ENCODE data around the gene ZNF319. TPM values are rescaled to one million over a fixed set of nuclear protein-coding genes. Genes with fewer than 3 reads are reported as not detected.

Gene ZNF319
- total and polyA plus RNA-seq, 2 experiments from 2014 or later = 1.7 to 10.0 TPM

DNA sequence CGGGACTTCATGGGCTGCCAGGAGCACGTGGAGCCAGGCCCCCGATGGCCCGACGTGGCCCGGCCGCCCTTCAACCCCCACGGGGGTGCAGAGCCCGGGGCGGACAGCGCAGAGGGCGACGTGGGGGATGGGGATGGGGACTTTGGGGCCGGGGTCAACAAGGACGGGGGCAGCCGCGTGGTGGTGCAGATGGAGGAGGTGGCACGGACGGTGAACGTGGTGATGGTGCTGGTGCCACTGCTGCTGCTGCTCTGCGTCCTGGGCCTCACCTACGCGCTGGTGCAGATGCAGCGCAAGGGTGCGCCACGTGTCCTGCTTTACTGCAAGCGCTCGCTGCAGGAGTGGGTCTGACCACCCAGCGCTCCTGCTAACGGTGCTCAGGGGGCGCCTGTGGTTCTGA, 44.6 kb upstream of the ZNF319 start:
- Histone ChIP-seq H3K27me3 (ENCODE audit: insufficient read depth) (no peaks in the 10 kb centered on the region), H3F3A (replicated peaks; ENCODE audit: low read depth) (0 out of 2 replicates have a peak, but pooled peaks cover 2% of the 10 kb centered on the region), H4K20me1 (replicated peaks; ENCODE audit: insufficient read depth) (no peaks in the 10 kb centered on the region), H3K36me3 (ENCODE audit: insufficient read depth) (no peaks in the 10 kb centered on the region; the same call in 1 of the 2 replicates), H2AFZ (no peak overlapping the region), H3K4me2 (no peak overlapping the region), H3K4me1 (ENCODE audit: insufficient read depth) (peaks cover 15% of the 10 kb centered on the region), H3K9me2 (ENCODE audit: insufficient read depth) (no peaks in the 10 kb centered on the region), H3K4me3 (no peak overlapping the region), H3K79me2 (replicated peaks; ENCODE audit: insufficient read depth) (no peaks in the 10 kb centered on the region), H3K27ac (ENCODE audit: low read depth) (no peak overlapping the region)
- H3K36me3 Mint-ChIP-seq (ENCODE audit: low read depth) = peaks cover 21% of the 10 kb centered on the region; the same call in 2 of the 3 replicates
- H3K27me3 Mint-ChIP-seq (ENCODE audit: insufficient read depth, low read depth, poor library complexity) = peaks cover 16% of the 10 kb centered on the region
- no peak overlapping the region for H3K27ac Mint-ChIP-seq
- TF ChIP-seq EZH2phosphoT487 (IDR thresholded peaks at IDR 0.05; ENCODE audit: unreplicated experiment) (no peak), STAT1 (IDR thresholded peaks at IDR 0.05; ENCODE audit: unreplicated experiment) (no peak), JUNB (IDR thresholded peaks at IDR 0.05; ENCODE audit: unreplicated experiment) (no peak), EZH2 (IDR thresholded peaks at IDR 0.05; ENCODE audit: low read depth, unreplicated experiment) (no peak), CREB1 (CRISPR knock-in tag; IDR thresholded peaks at IDR 0.05; ENCODE audit: low read depth) (no peak)
- TF ChIP-seq, protein P1, sequence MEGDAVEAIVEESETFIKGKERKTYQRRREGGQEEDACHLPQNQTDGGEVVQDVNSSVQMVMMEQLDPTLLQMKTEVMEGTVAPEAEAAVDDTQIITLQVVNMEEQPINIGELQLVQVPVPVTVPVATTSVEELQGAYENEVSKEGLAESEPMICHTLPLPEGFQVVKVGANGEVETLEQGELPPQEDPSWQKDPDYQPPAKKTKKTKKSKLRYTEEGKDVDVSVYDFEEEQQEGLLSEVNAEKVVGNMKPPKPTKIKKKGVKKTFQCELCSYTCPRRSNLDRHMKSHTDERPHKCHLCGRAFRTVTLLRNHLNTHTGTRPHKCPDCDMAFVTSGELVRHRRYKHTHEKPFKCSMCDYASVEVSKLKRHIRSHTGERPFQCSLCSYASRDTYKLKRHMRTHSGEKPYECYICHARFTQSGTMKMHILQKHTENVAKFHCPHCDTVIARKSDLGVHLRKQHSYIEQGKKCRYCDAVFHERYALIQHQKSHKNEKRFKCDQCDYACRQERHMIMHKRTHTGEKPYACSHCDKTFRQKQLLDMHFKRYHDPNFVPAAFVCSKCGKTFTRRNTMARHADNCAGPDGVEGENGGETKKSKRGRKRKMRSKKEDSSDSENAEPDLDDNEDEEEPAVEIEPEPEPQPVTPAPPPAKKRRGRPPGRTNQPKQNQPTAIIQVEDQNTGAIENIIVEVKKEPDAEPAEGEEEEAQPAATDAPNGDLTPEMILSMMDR (conservative IDR thresholded peaks at IDR 0.05; ENCODE audit: low read depth in 2 of 2) = no peak
- TF ChIP-seq, protein P2, sequence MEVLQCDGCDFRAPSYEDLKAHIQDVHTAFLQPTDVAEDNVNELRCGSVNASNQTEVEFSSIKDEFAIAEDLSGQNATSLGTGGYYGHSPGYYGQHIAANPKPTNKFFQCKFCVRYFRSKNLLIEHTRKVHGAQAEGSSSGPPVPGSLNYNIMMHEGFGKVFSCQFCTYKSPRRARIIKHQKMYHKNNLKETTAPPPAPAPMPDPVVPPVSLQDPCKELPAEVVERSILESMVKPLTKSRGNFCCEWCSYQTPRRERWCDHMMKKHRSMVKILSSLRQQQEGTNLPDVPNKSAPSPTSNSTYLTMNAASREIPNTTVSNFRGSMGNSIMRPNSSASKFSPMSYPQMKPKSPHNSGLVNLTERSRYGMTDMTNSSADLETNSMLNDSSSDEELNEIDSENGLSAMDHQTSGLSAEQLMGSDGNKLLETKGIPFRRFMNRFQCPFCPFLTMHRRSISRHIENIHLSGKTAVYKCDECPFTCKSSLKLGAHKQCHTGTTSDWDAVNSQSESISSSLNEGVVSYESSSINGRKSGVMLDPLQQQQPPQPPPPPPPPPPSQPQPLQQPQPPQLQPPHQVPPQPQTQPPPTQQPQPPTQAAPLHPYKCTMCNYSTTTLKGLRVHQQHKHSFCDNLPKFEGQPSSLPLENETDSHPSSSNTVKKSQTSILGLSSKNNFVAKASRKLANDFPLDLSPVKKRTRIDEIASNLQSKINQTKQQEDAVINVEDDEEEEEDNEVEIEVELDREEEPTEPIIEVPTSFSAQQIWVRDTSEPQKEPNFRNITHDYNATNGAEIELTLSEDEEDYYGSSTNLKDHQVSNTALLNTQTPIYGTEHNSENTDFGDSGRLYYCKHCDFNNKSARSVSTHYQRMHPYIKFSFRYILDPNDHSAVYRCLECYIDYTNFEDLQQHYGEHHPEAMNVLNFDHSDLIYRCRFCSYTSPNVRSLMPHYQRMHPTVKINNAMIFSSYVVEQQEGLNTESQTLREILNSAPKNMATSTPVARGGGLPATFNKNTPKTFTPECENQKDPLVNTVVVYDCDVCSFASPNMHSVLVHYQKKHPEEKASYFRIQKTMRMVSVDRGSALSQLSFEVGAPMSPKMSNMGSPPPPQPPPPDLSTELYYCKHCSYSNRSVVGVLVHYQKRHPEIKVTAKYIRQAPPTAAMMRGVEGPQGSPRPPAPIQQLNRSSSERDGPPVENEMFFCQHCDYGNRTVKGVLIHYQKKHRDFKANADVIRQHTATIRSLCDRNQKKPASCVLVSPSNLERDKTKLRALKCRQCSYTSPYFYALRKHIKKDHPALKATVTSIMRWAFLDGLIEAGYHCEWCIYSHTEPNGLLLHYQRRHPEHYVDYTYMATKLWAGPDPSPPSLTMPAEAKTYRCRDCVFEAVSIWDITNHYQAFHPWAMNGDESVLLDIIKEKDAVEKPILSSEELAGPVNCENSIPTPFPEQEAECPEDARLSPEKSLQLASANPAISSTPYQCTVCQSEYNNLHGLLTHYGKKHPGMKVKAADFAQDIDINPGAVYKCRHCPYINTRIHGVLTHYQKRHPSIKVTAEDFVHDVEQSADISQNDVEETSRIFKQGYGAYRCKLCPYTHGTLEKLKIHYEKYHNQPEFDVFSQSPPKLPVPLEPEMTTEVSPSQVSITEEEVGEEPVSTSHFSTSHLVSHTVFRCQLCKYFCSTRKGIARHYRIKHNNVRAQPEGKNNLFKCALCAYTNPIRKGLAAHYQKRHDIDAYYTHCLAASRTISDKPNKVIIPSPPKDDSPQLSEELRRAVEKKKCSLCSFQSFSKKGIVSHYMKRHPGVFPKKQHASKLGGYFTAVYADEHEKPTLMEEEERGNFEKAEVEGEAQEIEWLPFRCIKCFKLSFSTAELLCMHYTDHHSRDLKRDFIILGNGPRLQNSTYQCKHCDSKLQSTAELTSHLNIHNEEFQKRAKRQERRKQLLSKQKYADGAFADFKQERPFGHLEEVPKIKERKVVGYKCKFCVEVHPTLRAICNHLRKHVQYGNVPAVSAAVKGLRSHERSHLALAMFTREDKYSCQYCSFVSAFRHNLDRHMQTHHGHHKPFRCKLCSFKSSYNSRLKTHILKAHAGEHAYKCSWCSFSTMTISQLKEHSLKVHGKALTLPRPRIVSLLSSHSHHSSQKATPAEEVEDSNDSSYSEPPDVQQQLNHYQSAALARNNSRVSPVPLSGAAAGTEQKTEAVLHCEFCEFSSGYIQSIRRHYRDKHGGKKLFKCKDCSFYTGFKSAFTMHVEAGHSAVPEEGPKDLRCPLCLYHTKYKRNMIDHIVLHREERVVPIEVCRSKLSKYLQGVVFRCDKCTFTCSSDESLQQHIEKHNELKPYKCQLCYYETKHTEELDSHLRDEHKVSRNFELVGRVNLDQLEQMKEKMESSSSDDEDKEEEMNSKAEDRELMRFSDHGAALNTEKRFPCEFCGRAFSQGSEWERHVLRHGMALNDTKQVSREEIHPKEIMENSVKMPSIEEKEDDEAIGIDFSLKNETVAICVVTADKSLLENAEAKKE (CRISPR knock-in tag; IDR thresholded peaks at IDR 0.05) = no peak
- TF ChIP-seq, protein P3, sequence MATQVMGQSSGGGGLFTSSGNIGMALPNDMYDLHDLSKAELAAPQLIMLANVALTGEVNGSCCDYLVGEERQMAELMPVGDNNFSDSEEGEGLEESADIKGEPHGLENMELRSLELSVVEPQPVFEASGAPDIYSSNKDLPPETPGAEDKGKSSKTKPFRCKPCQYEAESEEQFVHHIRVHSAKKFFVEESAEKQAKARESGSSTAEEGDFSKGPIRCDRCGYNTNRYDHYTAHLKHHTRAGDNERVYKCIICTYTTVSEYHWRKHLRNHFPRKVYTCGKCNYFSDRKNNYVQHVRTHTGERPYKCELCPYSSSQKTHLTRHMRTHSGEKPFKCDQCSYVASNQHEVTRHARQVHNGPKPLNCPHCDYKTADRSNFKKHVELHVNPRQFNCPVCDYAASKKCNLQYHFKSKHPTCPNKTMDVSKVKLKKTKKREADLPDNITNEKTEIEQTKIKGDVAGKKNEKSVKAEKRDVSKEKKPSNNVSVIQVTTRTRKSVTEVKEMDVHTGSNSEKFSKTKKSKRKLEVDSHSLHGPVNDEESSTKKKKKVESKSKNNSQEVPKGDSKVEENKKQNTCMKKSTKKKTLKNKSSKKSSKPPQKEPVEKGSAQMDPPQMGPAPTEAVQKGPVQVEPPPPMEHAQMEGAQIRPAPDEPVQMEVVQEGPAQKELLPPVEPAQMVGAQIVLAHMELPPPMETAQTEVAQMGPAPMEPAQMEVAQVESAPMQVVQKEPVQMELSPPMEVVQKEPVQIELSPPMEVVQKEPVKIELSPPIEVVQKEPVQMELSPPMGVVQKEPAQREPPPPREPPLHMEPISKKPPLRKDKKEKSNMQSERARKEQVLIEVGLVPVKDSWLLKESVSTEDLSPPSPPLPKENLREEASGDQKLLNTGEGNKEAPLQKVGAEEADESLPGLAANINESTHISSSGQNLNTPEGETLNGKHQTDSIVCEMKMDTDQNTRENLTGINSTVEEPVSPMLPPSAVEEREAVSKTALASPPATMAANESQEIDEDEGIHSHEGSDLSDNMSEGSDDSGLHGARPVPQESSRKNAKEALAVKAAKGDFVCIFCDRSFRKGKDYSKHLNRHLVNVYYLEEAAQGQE (IDR thresholded peaks at IDR 0.05; ENCODE audit: unreplicated experiment) = no peak
- ATAC-seq (no peak), DNase-seq (ENCODE audit: low spot score) (no peak)
- H3K9me3 Mint-ChIP-seq = no peaks in the 10 kb centered on the region; the same call in 2 of the 3 replicates
- H3K4me3 Mint-ChIP-seq = no peak overlapping the region
- H3K4me1 Mint-ChIP-seq = peaks cover 16% of the 10 kb centered on the region
